H9 (cell line): ENCODE data around the gene KDM4C. TPM values are rescaled to one million over a fixed set of nuclear protein-coding genes. Genes with fewer than 3 reads are reported as not detected.

ENCODE experiments used
- DNase-seq: peaks from one replicate; pipeline ENCODE4 v3.0.0-alpha.2; 2017
- H2AFZ ChIP-seq: one replicate; pipeline ENCODE4 v1.6.1; 2013; ENCODE audit warnings: mild to moderate bottlenecking, low read length, control low read depth, moderate library complexity
- H2AK5ac ChIP-seq: 2 replicates; pipeline ENCODE4 v1.6.1; 2013; ENCODE audit warnings: low read length, control low read depth, mixed read lengths; ENCODE audit not compliant: insufficient read length
- H2BK120ac ChIP-seq: one replicate; pipeline ENCODE4 v1.6.1; 2013; ENCODE audit warnings: low read depth, mild to moderate bottlenecking, low read length, control low read depth, inconsistent platforms; ENCODE audit not compliant: poor library complexity, severe bottlenecking
- H2BK12ac ChIP-seq: 2 replicates; pipeline ENCODE4 v1.6.1; 2013; ENCODE audit warnings: low read length, control low read depth, mixed read lengths, low read depth; ENCODE audit not compliant: insufficient read length
- H2BK15ac ChIP-seq: 2 replicates; pipeline ENCODE4 v1.6.1; 2013; ENCODE audit warnings: low read depth, low read length, control low read depth
- H2BK20ac ChIP-seq: one replicate; pipeline ENCODE4 v1.6.1; 2013; ENCODE audit warnings: low read depth, mild to moderate bottlenecking, low read length, control low read depth, inconsistent platforms; ENCODE audit not compliant: poor library complexity, severe bottlenecking
- H2BK5ac ChIP-seq: 2 replicates; pipeline ENCODE4 v1.6.1; 2013; ENCODE audit warnings: low read length, control low read depth, mixed read lengths; ENCODE audit not compliant: insufficient read length
- H3K14ac ChIP-seq: 2 replicates; pipeline ENCODE4 v1.6.1; 2013; ENCODE audit warnings: low read length, control low read depth; ENCODE audit not compliant: insufficient read depth
- H3K18ac ChIP-seq: 2 replicates; pipeline ENCODE4 v1.6.1; 2013; ENCODE audit warnings: low read depth, mild to moderate bottlenecking, mixed read lengths, low read length, control low read depth; ENCODE audit not compliant: insufficient read length
- H3K23ac ChIP-seq: 2 replicates; pipeline ENCODE4 v1.6.1; 2013; ENCODE audit warnings: low read length, control low read depth, mixed read lengths, low read depth; ENCODE audit not compliant: insufficient read length
- H3K23me2 ChIP-seq: 2 replicates; pipeline ENCODE4 v1.6.1; 2013; ENCODE audit warnings: low read depth, mild to moderate bottlenecking, mixed read lengths, low read length, control low read depth; ENCODE audit not compliant: insufficient read length, poor library complexity, severe bottlenecking
- H3K27ac ChIP-seq: 2 replicates; pipeline ENCODE4 v1.5.1; 2013; ENCODE audit warnings: low read length, control low read depth, mixed read lengths, low read depth; ENCODE audit not compliant: insufficient read length
- H3K27me3 ChIP-seq: 2 replicates; pipeline ENCODE4 v1.6.1; 2013; ENCODE audit warnings: low read length, control low read depth, inconsistent platforms; ENCODE audit not compliant: insufficient read depth
- H3K4ac ChIP-seq: 2 replicates; pipeline ENCODE4 v1.6.1; 2013; ENCODE audit warnings: low read depth, mild to moderate bottlenecking, control low read depth, inconsistent platforms, low read length, moderate library complexity
- H3K4me1 ChIP-seq: 2 replicates; pipeline ENCODE4 v1.6.1; 2013; ENCODE audit warnings: low read length, control low read depth, inconsistent platforms; ENCODE audit not compliant: insufficient read depth
- H3K4me2 ChIP-seq: 2 replicates; pipeline ENCODE4 v1.6.1; 2013; ENCODE audit warnings: low read length, control low read depth, mixed read lengths; ENCODE audit not compliant: insufficient read length, insufficient read depth
- H3K56ac ChIP-seq: 2 replicates; pipeline ENCODE4 v1.6.1; 2013; ENCODE audit warnings: low read depth, mild to moderate bottlenecking, mixed read lengths, low read length, control low read depth; ENCODE audit not compliant: insufficient read length
- H3K79me1 ChIP-seq: 2 replicates; pipeline ENCODE4 v1.6.1; 2013; ENCODE audit warnings: low read depth, mild to moderate bottlenecking, moderate library complexity, low read length, control low read depth, inconsistent platforms; ENCODE audit not compliant: insufficient read depth, poor library complexity, severe bottlenecking
- H3K79me2 ChIP-seq: 2 replicates; pipeline ENCODE4 v1.6.1; 2013; ENCODE audit warnings: low read length, control low read depth, inconsistent platforms; ENCODE audit not compliant: insufficient read depth
- H3K9ac ChIP-seq: 2 replicates; pipeline ENCODE4 v1.6.1; 2013; ENCODE audit warnings: low read length, control low read depth, mixed read lengths; ENCODE audit not compliant: insufficient read length; ENCODE audit errors: extremely low read depth
- H3K9me3 ChIP-seq: one replicate; pipeline ENCODE4 v1.6.1; 2013; ENCODE audit warnings: low read depth, low read length, inconsistent platforms; ENCODE audit not compliant: control insufficient read depth
- H3T11ph ChIP-seq: one replicate; pipeline ENCODE4 v1.6.1; 2013; ENCODE audit warnings: mild to moderate bottlenecking, low read length, control low read depth, inconsistent platforms
- H4K20me1 ChIP-seq: one replicate; pipeline ENCODE4 v1.6.1; 2013; ENCODE audit not compliant: control insufficient read depth, insufficient read length, insufficient read depth
- H4K5ac ChIP-seq: 2 replicates; pipeline ENCODE4 v1.6.1; 2013; ENCODE audit warnings: low read depth, mild to moderate bottlenecking, mixed read lengths, low read length, control low read depth; ENCODE audit not compliant: insufficient read length
- H4K8ac ChIP-seq: replicated peaks from 2 replicates; pipeline ENCODE4 v1.6.1; 2013; ENCODE audit warnings: low read length, control low read depth, mixed read lengths, low read depth; ENCODE audit not compliant: insufficient read length
- H4K91ac ChIP-seq: 2 replicates; pipeline ENCODE4 v1.6.1; 2013; ENCODE audit warnings: low read depth, mild to moderate bottlenecking, moderate library complexity, mixed read lengths, low read length, control low read depth; ENCODE audit not compliant: insufficient read length
- H3K27ac Mint-ChIP-seq, 3 experiments: 2 replicates in 2 of 3; 3 replicates in 1 of 3; pipeline ENCODE4 v1.8.0; 2020 to 2021; ENCODE audit warnings: mixed read lengths in 3 of 3, mild to moderate bottlenecking in 1 of 3, moderate library complexity in 1 of 3
- H3K27me3 Mint-ChIP-seq: 2 replicates; pipeline ENCODE4 v1.8.0; 2021; ENCODE audit warnings: low read depth, mild to moderate bottlenecking, moderate library complexity, mixed read lengths
- H3K36me3 Mint-ChIP-seq, 3 experiments: 2 replicates in 2 of 3; 3 replicates in 1 of 3; pipeline ENCODE4 v1.8.0; 2020 to 2021; ENCODE audit warnings: low read depth in 3 of 3, mixed read lengths in 3 of 3; ENCODE audit not compliant: insufficient read depth in 1 of 3
- H3K4me1 Mint-ChIP-seq, 2 experiments: 2 replicates each; pipeline ENCODE4 v1.8.0; 2020; ENCODE audit warnings: mixed read lengths in 2 of 2
- H3K4me3 Mint-ChIP-seq, 2 experiments: 2 replicates in 1 of 2; 3 replicates in 1 of 2; pipeline ENCODE4 v1.8.0; 2020 to 2021; ENCODE audit warnings: mild to moderate bottlenecking in 2 of 2, mixed read lengths in 2 of 2, moderate library complexity in 1 of 2
- H3K9me3 Mint-ChIP-seq, 2 experiments: 2 replicates in 1 of 2; 3 replicates in 1 of 2; pipeline ENCODE4 v1.8.0; 2020; ENCODE audit warnings: mild to moderate bottlenecking in 2 of 2, mixed read lengths in 2 of 2, moderate library complexity in 1 of 2
- CTCF ChIP-seq: fragments of 200-600 bp; sonication (generic); conservative IDR thresholded peaks from 3 replicates; pipeline ENCODE4 v1.8.0; 2021; ENCODE audit warnings: antibody characterized with exemption, mild to moderate bottlenecking
- whole genome bisulfite sequencing: extraction: QIAGEN DNeasy Blood & Tissue Kit; methylation state at CpG from one replicate; pipeline ENCODE4 v1.1.7; 2013; ENCODE audit warnings: missing lambda C conversion rate, low lambda C conversion rate, mixed read lengths; ENCODE audit not compliant: insufficient read length; ENCODE audit errors: extremely low coverage; 5-methylcytosine and 5-hydroxymethylcytosine counted together
- total RNA-seq: library from RNA; stranded (reverse); gene quantifications from 2 replicates; pipeline ENCODE4 v1.2.1, GENCODE V29; 2021

Gene KDM4C
- total RNA-seq, 1 experiment from 2014 or later: 24.0 TPM

GRCh38 chr9:6783753-6784152, 26.0 kb downstream of the KDM4C start:
- no peak overlapping the region for H3K4me2 ChIP-seq
- H3K23ac ChIP-seq: no peak overlapping the region
- H2BK120ac ChIP-seq: no peak overlapping the region
- no peak overlapping the region for H2AFZ ChIP-seq
- Mint-ChIP-seq H3K9me3 (no peaks in the 10 kb centered on the region; a peak in 1 of 5 replicates), H3K36me3 (peaks cover 3 to 6% (median 3%) of the 10 kb centered on the region in 3 experiments; a peak in 4 of 7 replicates), H3K4me1 (peaks cover 46 to 68% of the 10 kb centered on the region in 2 experiments), H3K27ac (peak overlapping the region in 1 of 3 experiments; percentile 31; a peak in 2 of 7 replicates), H3K27me3 (no peaks in the 10 kb centered on the region), H3K4me3 (no peak overlapping the region)
- no peak overlapping the region for H4K8ac ChIP-seq
- no peak overlapping the region for H2BK15ac ChIP-seq
- TF ChIP-seq CTCF: no peak
- H2BK5ac ChIP-seq: no peak overlapping the region
- H2AK5ac ChIP-seq: no peak overlapping the region
- peaks cover 2% of the 10 kb centered on the region for H3K79me1 ChIP-seq
- no peak overlapping the region for H3K27ac ChIP-seq
- no peak overlapping the region for H3K56ac ChIP-seq
- H3K18ac ChIP-seq: no peak overlapping the region
- no peak overlapping the region for H3T11ph ChIP-seq
- H3K23me2 ChIP-seq: no peaks in the 10 kb centered on the region
- DNase-seq: no peak
- H2BK20ac ChIP-seq: no peak overlapping the region
- H3K9ac ChIP-seq: no peak overlapping the region
- no peak overlapping the region for H3K14ac ChIP-seq
- H4K5ac ChIP-seq: no peak overlapping the region
- H3K79me2 ChIP-seq: peaks cover 6% of the 10 kb centered on the region; the same call in 1 of the 2 replicates
- no peaks in the 10 kb centered on the region for H4K20me1 ChIP-seq
- H3K27me3 ChIP-seq: no peaks in the 10 kb centered on the region
- no CpG with 5 or more reads among the region's 1 CpG for WGBS
- no peak overlapping the region for H3K4ac ChIP-seq
- H3K4me1 ChIP-seq: peaks cover 17% of the 10 kb centered on the region
- H2BK12ac ChIP-seq: no peak overlapping the region
- no peak overlapping the region for H4K91ac ChIP-seq
- no peaks in the 10 kb centered on the region for H3K9me3 ChIP-seq
